ENCODE measurements around the gene TEX11.
"Not testable (repeated sequence)": the region's sequence is repeated elsewhere in the genome, so short reads cannot be mapped to it uniquely, and the experiment has no call there.

The TEX11 gene

DNA sequence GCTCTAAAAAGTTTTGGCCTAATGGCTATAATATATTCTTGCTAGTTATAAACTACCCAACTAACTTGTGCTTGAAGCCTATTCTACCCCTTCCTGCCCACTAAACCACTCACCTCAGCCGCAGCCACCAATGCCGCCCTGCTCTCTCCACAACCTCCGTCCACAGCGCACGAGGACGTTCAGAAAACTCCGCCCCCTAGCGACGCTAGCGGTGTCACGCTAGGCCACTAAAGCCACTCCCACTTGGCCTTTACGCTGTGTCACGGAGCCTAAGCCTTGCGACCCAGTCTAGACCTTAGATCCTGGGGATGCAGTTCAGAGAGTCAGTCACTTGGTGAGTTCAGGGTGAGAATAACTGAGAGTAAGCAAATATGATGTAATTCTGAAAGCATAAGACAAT, at the start of gene TEX11:
TSS of gene TEX11 (minus strand) at position 171 of the 400 bp plus-strand sequence. CDS start 922 bp downstream, outside the sequence.
- no peak for DNase-seq

DNA sequence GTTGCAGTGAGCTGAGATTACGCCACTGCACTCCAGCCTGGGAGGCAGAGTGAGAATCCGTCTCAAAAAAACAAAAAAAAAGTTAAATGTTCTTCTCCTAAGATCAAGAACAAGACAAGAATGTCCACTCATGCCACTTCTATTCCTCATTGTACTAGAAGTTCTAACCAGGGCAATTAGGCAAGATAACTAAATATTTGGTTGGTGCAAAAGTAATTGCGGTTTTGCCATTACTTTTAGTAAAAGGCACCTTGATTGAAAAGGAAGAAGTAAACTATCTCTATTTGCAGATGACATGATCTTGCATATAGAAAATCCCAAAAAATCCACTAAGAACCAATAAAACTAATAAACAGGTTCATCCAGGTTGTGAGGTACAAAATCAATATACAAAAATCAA, 46.4 kb upstream of the TEX11 start:
- no peak for DNase-seq

DNA sequence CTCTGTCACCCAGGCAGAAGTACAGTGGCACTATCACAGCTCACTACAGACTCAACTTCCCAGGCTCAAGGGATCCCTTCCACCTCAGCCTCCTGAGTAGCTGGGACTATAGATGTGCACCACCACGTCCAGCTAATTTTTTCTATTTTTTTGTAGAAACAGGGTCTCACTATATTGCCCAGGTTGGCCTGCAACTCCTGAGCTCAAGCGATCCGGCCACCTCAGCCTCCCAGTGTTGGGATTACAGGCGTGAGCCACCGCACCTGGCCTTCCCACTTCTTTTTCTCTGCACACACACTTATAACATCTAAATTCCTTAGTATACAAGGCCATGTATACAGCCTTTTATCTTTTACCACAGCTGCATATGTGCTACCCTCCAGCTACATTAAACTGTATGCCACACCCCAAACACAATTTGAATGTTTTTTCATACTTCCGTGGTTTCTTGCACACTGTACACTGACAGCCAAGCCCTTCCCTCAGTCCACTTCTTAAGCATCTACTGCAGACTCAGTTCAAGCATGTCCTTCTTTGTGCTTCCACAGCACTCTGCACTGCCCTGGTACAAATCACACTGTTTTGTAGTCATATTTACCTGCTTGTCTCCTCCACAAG, 15.9 kb upstream of the TEX11 start:
- DNase-seq = no peak

DNA sequence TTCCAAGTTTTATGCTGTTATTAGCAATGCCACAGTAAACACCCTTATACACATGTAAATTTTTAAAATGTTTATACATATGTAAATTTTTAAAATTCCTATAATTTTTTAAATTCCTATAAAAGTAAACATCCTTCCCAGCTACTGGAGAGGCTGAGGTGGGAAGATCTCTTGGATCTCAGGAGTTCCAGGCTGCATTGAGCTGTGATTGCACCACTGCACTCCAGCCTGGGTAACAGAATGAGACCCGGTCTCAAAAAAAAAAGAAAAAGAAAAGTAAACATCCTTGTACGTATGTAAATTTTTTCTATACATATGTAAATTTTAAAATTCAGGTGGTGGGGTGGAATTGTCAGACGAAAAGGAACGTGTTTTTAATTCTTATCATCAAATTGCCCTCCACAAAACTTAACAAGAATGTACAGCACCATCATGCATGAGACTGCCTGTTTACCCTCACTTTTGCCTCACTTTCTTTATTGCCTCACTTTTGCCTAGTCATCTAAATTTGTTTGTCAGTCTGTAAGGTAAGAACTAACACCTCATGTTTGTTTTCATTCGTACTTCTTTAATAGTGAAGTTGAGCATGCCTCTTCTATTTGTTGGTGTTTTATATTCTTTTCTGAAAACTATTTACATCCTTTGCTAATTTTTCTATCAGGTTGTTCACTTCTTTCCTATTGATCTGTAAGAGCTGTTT, 14.4 kb upstream of the TEX11 start:
- no peak for DNase-seq

DNA sequence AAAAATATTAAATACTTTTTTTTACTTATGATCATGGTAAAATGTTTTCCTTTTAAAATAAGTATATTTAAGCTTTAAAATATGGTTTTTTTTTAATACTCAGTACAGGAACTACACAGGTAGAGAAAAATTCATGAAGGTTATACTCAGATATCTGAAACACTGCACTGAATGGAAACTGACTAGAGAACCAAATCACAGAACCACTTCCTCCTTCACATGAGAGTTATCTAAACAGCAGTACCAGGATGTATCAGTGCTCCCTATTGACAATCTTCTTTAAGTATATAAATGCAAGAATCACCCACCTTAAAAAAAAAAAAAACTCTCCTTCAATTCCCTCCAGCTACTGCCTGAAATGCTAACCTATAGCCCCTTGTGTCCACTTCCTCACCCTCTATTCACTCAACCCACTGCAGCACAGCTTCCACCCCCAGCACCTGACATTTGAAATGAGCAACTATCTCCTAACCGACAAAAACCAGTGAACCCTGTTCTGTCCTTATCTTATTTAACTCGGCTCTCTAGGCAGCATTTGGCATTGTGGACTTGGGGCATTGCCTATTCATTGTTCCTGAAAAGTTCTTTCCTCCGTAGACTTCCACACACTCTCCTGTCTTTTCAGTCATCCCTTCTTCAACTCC, 13.3 kb upstream of the TEX11 start:
- DNase-seq = no peak

DNA sequence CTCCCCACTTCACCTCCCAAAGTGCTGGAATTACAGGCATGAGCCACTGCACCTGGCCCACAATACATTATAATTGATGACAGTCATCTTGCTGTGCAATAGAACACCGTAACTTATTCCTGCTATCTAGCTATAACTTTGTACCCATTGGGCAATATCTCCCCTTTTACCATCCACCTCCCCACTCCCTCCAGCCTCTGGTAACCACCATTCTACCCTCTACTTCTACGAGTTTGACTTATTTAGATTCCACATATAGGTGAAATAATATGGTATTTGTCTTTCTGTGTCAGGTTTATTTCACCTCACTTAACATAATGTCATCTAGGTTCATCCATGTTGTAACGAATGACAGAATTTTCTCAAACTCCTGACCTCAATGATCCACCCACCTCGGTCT, 8.2 kb upstream of the TEX11 start:
- DNase-seq = no peak

DNA sequence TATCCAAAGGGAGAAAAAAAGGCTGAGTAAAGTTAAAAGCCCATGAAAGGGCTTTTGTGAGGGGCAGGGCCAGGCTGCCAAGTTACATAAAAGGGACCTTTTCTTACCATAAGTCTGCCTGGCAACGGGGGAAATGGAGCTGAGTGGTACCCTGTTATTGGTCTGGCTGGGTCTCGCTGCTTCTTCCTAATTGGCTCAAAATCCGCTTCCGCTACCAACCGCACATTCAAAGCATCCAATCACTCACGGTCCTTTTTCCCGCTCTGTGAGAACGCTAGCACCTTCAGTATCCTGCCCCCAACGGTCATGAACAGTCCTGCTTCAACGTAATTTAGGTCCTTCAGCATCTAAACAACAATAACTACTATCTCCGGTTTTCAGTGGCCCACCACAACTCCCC, 611 bp downstream of the TEX11 start:
- no peak for DNase-seq

DNA sequence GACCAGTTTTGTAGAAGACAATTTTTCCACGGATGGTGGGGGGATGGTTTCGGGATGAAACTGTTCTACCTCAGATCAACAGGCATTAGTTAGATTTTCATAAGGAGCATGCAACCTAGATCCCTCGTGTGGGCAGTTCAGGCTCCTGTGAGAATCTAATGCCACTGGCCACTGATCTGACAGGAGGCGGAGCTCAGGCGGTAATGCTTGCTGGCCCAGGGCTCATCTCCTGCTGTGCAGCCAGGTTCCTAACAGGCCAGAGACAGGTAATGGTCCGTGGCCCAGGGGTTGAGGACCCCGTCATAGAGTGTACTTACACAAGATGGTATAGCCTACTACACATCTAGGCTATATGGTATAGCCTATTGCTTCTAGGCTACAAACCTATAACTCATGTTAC, 7.0 kb downstream of the TEX11 start:
- no peak for DNase-seq

DNA sequence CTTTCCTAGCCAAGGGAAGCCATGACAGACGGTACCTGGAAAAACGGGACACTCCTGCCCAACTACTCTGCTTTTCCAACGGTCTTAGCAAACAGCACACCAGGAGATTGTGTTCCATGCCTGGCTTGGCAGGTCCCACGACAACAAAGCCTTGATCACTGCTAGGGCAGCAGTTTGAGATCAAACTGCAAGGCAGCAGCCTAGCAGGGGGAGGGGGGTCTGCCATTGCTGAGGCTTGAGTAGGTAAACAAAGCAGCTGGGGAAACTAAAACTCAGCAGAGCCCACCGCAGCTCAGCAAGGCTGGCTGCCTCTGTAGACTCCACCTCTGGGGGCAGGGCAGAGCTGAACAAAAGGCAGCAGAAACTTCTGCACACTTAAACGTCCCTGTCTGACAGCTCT, 18.1 kb downstream of the TEX11 start:
- DNase-seq = not testable (repeated sequence)

DNA sequence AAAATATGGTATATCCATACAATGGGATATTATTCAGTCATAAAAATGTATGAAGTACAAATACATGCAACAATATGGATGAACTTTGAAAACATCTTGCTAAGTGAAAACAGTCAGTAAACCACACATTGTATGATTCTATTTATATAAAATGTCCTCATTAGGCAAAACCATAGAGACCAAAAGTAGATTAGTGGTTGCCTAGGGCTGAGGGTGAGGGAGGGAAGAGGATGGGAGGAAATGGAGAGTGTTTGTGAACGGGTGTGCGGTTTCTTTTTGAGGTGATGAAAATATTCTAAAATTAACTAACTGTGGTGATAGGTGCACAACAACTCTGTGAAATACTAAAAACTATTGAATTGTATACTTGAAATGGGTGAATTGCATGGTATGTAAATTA, 29.6 kb downstream of the TEX11 start:
- DNase-seq = no peak

DNA sequence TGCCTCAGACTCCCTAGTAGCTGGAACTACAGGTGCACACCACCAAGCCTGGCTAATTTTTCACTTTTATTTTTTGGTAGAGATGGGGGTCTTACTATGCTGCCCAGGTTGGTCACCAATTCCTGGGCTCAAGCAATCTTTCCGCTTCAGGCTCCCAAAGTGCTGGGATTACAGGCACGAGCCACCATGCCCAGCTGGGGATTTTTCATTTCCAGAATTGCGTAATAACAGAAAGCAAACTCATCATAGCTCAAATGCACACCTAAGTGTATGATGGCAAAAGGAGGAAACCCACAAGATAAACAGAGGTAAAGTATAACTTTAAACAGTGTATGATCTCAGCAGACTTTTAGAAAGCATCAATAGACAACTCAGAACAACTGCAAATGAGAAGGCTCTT, 56.2 kb downstream of the TEX11 start:
- peak in 1 of 2 experiments; percentile 44 for DNase-seq

DNA sequence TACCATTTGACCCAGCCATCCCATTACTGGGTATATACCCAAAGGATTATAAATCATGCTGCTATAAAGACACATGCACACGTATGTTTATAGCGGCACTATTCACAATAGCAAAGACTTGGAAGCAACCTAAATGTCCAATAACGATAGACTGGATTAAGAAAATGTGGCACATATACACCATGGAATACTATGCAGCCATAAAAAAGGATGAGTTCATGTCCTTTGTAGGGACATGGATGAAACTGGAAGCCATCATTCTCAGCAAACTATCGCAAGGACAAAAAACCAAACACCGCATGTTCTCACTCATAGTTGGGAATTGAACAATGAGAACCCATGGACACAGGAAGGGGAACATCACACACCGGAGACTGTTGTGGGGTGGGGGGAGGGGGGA, 64.4 kb downstream of the TEX11 start:
- not testable (repeated sequence) for DNase-seq

DNA sequence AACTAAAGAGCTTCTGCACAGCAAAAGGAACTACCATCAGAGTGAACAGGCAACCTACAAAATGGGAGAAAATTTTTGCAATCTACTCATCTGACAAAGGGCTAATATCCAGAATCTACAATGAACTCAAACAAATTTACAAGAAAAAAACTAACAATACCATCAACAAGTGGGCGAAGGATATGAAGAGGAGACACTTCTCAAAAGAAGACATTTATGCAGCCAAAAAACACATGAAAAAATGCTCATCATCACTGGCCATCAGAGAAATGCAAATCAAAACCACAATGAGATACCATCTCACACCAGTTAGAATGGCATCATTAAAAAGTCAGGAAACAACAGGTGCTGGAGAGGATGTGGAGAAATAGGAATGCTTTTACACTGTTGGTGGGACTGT, 64.9 kb downstream of the TEX11 start:
- not testable (repeated sequence) for DNase-seq

DNA sequence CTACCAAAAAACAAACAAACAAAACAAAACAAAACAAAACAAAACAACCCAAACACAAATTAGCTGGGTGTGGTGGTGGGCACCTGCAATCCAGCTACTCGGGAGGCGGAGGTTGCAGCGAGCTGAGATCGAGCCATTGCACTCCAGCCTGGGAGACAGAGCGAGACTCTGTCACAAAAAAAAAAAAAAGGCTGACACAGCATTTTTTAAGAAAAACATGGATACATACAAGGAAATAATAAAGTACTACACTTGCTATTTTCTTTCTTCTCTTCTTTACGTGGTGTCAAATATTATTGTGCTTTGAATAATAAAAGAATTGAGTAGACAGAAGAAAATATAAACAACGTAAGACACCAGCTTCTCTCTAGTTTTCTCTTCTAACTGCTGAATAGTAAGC, 73.9 kb downstream of the TEX11 start:
- no peak for DNase-seq

DNA sequence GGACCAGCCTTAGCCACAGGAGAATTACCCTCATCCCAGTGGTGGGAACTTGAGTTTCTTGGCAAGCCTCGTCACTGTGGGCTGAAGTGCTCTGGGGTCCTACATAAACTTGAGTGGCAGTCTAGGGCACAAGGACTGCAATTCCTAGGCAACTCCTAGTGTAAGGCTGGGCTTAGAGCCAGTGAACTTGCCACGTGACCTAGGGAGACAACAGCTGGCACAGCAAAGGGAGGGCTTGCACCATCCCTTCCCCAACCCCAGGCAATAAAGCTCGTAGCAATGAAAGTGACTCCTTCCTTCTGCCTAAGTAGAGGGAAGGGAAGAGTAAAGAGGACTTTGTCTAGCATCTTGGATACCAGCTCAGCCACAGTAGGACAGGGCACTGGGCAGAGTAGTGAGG, 81.8 kb downstream of the TEX11 start:
- DNase-seq = peak; percentile 53 to 82

DNA sequence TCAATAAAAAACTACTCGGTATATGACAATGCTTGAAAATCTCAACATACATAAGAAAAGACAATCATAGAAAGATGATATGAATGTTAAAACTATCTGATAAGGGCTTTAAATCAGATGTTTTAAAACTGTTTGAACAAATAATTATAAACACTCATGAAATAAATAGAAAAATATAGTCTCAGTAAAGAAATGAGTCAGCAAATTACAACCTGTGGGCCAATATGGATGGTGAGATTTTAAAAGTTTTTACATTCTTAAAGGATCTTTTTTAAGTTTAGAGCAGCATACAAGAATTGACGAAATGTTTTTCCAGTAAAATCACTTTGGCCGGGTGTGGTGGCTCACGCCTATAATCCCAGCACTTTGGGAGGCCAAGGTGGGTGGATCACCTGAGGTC, 83.1 kb downstream of the TEX11 start:
- DNase-seq = no peak

DNA sequence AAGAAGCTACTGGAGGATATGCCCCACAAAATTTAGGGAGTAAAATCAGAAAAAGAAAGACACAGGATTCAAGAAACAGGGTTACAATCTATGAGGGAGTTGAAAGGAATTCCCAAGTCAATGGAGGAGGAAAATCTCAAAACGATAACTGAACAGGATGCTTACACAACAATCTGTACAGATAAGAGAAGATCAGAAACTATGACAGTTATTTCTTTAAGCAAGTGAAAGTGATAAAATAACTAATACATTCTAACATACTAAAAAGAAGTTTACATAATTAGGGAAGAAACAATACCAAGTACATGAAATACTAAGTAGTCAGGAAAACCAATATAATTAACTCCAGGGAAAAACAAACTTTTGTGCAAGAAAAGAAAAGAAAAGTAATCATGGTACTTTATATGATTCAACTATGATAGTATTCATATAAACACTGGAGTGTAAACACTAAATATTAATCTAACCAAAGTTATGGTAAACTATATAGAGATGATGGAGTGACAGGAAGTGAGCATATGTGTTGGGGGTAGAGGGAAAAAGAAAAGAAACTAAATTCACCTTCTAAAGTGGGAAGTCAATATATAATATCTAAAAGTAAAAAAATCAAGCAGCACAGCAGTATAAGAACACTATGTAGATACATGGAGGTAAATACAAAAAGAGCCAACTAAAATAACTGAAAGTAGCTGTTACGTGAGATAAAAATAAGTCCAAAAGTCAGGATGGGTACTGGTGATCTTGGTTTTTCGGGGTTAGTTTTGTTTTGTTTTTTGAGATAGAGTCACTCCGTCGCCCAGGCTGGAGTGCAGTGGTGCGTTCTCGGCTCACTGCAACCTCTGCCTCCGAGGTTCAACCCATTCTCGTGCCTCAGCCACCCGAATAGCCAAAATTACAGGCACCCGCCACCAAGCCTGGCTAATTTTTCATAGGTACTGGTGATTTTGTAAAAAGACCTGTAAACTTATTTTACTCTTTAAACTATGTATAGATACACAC, 99.3 kb downstream of the TEX11 start:
- no peak for DNase-seq

DNA sequence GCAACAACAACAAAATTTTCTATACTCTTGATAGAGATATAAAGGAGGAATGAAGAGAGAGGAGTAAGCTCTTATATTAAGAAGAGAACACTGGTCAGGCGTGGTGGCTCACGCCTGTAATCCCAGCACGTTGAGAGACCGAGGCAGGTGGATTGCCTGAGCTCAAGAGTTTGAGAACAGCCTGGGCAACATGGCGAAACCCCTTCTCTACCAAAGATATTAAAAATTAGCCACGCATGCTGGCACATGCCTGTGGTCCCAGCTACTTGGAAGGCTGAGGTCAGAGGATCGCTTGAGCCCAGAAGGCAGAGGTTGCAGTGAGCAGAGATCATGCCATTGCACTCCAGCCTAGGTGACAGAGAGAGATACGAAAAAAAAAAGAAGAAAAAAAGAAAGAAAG, 102.4 kb downstream of the TEX11 start:
- DNase-seq = no peak

DNA sequence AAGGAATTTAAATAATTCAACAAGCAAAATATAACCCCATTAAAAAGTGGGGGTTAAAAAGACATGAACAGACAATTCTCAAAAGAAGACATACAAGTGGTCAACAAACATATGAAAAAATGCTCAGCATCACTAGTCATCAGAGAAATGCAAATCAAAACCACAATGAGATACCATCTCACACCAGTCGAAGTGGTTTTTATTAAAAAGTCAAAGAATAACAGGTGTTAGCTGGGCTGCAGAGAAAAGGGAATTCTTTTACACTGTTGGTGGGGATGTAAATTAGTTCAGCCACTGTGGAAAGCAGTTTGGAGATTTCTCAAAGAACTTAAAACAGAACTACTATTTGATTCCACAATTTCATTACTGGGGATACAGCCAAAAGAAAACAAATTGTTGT, 111.8 kb downstream of the TEX11 start:
- not testable (repeated sequence) for DNase-seq

DNA sequence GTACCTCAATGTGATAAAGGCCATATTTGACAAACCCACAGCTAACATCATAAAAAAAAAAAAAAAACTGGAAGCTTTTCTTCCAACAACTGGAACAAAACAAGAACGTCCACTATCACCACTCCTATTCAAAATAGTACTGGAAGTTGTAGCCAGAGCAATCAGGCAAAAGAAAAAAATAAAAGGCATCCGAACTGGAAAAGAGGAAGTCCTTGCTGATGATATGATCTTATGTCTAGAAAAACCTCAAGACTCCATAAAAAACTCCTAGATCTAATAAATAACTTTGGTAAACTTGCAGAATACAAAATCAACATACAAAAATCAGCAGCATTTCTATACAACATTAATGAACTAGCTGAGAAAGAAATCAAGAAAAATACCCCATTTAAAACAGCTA, 134.3 kb downstream of the TEX11 start:
- DNase-seq = no peak

DNA sequence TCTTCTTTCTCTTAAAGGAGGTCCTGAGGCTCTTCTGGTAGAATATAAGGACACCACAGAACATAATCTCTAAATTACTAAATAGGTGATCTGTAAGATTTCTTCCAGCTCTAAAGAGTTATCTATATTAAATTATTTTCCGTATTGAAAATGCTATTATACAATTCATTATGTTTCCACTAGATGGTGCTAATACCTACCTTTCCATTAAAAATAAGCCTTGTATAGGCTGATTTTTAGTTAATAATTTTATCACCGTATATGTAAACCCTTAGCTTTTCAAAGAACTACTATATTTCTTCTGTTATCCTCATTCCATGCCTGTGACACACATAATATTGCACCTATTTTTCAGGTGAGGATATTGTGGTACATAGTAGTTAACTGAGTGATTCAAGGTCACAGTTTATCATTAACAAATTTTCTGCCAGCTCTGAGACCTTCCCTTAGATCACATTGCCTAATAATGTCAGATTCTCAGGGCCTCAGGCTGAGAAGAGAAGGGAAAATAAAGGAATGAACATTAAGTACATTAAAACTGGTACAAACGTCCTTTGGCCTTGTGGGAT, 138.8 kb downstream of the TEX11 start:
- DNase-seq = peak in 1 of 2 experiments; percentile 3

DNA sequence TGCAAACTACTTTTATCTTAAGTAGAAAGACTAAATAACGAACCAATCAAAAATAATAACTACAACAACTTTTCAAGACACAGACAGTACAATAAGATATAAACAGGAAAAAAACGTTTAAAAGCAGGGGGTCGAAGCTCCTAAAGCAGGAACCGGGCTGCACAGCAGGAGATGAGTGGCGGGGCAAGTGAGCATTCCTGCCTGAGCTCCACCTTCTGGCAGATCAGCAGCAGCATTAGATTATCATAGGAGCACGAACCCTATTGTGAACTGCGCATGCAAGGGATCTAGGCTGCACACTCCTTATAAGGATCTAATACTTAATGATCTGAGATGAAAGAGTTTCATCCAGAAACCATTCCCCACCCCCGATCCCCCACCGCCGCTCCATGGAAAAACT, 146.2 kb downstream of the TEX11 start:
- DNase-seq = peak in 1 of 2 experiments; percentile 22

DNA sequence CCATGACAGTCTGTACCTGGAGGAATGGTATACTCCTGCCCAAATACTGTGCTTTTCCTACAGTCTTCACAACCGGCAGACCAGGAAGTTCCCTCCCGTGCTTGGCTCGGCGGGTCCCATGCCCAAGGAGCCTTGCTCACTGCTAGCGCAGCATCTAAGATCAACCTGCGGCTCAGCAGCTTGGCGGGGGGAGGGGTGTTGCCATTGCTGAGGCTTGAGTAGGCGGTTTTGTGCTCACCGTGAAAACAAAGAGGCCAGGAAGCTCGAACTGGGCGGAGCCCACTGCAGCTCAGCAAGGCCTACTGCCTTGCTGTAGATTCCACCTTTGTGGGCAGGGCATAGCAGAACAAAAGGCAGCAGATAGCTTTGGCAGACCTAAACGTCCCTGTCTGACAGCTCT, 152.7 kb downstream of the TEX11 start:
- DNase-seq = no peak
